Panc1 (cell line): ENCODE results near the gene ZBED1. TPM values are rescaled to one million over a fixed set of nuclear protein-coding genes. Genes with fewer than 3 reads are reported as not detected.

ENCODE experiments used
- ATAC-seq: fragments of 200-7000 bp; cut with Tn5 transposase; 2 replicates; pipeline ENCODE4 v1.9.1; 2020; ENCODE audit warnings: mild to moderate bottlenecking, moderate library complexity
- BruUV-seq: library from RNA; stranded (reverse); fragments of 400-500 nt; replicated peaks from 2 replicates; lab custom pipeline; 2021; lab: Mats Ljungman, UMichigan
- CTCF ChIA-PET: fragments of 300-600 bp; sonication (Branson Sonifier 250); formaldehyde crosslinking; loops from one replicate; lab custom pipeline; 2022; ENCODE audit warnings: antibody characterized with exemption; lab: Charles Lee
- POLR2A ChIA-PET: fragments of 300-600 bp; sonication (Branson Sonifier 250); formaldehyde crosslinking; loops from one replicate; lab custom pipeline; 2022; ENCODE audit warnings: antibody characterized with exemption; lab: Charles Lee
- DNase-seq: peaks from one replicate; pipeline ENCODE4 v3.0.0-alpha.2; 2010; ENCODE audit warnings: low read depth, low spot score
- H3K27ac ChIP-seq: 2 replicates; pipeline ENCODE4 v1.5.1; 2011; ENCODE audit warnings: mild to moderate bottlenecking, low read length, inconsistent platforms
- H3K27me3 ChIP-seq: fragments of 200-500 bp; sonication (Bioruptor generic); 2 replicates; pipeline ENCODE4 v1.6.0; 2014; ENCODE audit warnings: low read length, inconsistent platforms; ENCODE audit not compliant: control insufficient read depth, insufficient read depth
- H3K36me3 ChIP-seq: fragments of 200-500 bp; sonication (Bioruptor generic); 2 replicates; pipeline ENCODE4 v1.5.1; 2014; ENCODE audit warnings: inconsistent platforms, mild to moderate bottlenecking, low read length, moderate library complexity; ENCODE audit not compliant: control insufficient read depth, insufficient read depth
- H3K4me1 ChIP-seq: 2 replicates; pipeline ENCODE4 v1.5.1; 2011; ENCODE audit warnings: inconsistent platforms, mild to moderate bottlenecking, low read length, moderate library complexity; ENCODE audit not compliant: control insufficient read depth, insufficient read depth
- H3K4me3 ChIP-seq, 2 experiments: 2 replicates each; pipeline ENCODE4 v1.5.1; 2011 to 2012; ENCODE audit warnings: low read depth in 2 of 2, low read length in 2 of 2, mild to moderate bottlenecking in 2 of 2, inconsistent platforms in 1 of 2, moderate library complexity in 1 of 2
- H3K9me3 ChIP-seq: fragments of 200-500 bp; sonication (Bioruptor generic); 2 replicates; pipeline ENCODE4 v1.5.1; 2014; ENCODE audit warnings: low read depth, mild to moderate bottlenecking, inconsistent platforms, low read length, moderate library complexity; ENCODE audit not compliant: control insufficient read depth, insufficient read depth
- POLR2AphosphoS5 ChIP-seq: IDR thresholded peaks from 2 replicates; pipeline ENCODE4 v1.6.1; 2012; ENCODE audit warnings: mild to moderate bottlenecking, low read depth, low read length, moderate library complexity
- SIN3A ChIP-seq: IDR thresholded peaks from 2 replicates; pipeline ENCODE4 v1.6.1; 2012; ENCODE audit warnings: low read depth, mild to moderate bottlenecking, low read length, moderate library complexity, borderline replicate concordance; ENCODE audit not compliant: insufficient read depth
- TCF7L2 ChIP-seq: IDR thresholded peaks from 2 replicates; pipeline ENCODE4 v1.6.1; 2011; ENCODE audit warnings: mild to moderate bottlenecking, low read depth, low read length, inconsistent platforms
- in situ Hi-C: cut with HindIII; loops from 2 replicates; pipeline ENCODE4 v1.10.0; 2016; ENCODE audit warnings: low sequenced_read_pairs, low pct_unique_long_range_greater_than_20kb
- intact Hi-C: fragments of 100-400 bp; cut with micrococcal nuclease; formaldehyde crosslinking; loops from one replicate; pipeline ENCODE4 v1.10.0; 2022; ENCODE audit not compliant: unreplicated experiment
- total RNA-seq: library from RNA; stranded (reverse); gene quantifications from one replicate; pipeline ENCODE4 v1.2.1, GENCODE V29; 2021; ENCODE audit not compliant: unreplicated experiment
- TF ChIP-seq, protein P1 (sequence below), 2 experiments: IDR thresholded peaks; 2 replicates each; pipeline ENCODE4 v1.6.1; 2011 to 2012; ENCODE audit warnings: low read depth in 2 of 2, control low read depth in 1 of 2, low read length in 1 of 2, mild to moderate bottlenecking in 1 of 2, moderate library complexity in 1 of 2; ENCODE audit not compliant: insufficient read depth in 1 of 2
- TF ChIP-seq, protein P2 (sequence below): fragments of 450-650 bp; IDR thresholded peaks from 2 replicates; pipeline ENCODE4 v1.5.1; 2017; ENCODE audit warnings: mild to moderate bottlenecking

Gene ZBED1
- total RNA-seq, 1 experiment from 2014 or later = 23.9 TPM

DNA sequence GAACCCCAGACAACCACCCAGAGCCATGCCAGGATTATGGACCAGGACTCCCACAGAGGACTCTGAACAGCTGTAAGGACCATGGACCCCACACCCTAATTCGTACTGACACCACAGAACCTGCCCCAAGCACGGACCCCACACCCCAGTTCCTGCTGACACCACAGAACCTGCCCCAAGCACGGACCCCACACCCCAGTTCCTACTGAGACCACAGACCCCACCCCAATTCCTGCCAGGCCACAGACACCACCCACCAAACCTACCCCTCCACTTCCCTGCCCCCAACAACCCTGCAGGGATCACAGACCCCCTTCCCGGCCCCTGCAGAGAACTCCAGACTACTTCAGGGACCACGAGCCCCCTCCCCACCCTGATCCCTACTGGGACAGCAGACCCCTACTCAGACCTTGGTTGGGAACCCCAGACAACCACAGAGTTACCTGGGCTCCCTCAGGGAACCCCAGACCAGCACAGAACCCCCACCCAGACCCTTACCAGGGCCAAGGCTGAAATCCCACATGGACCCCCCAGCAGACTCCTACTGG lies 1.4 kb upstream of the ZBED1 start:
- H3K27me3 ChIP-seq = no peaks in the 10 kb centered on the region
- in situ Hi-C loops (no loop called here), intact Hi-C loops (no loop called here)
- ChIA-PET CTCF (no interaction called here), POLR2A (no interaction called here)
- H3K36me3 ChIP-seq = no peaks in the 10 kb centered on the region
- H3K9me3 ChIP-seq = no peaks in the 10 kb centered on the region
- peaks cover 4% of the 10 kb centered on the region; the same call in 1 of the 2 replicates for H3K4me1 ChIP-seq
- TF ChIP-seq, protein P1, sequence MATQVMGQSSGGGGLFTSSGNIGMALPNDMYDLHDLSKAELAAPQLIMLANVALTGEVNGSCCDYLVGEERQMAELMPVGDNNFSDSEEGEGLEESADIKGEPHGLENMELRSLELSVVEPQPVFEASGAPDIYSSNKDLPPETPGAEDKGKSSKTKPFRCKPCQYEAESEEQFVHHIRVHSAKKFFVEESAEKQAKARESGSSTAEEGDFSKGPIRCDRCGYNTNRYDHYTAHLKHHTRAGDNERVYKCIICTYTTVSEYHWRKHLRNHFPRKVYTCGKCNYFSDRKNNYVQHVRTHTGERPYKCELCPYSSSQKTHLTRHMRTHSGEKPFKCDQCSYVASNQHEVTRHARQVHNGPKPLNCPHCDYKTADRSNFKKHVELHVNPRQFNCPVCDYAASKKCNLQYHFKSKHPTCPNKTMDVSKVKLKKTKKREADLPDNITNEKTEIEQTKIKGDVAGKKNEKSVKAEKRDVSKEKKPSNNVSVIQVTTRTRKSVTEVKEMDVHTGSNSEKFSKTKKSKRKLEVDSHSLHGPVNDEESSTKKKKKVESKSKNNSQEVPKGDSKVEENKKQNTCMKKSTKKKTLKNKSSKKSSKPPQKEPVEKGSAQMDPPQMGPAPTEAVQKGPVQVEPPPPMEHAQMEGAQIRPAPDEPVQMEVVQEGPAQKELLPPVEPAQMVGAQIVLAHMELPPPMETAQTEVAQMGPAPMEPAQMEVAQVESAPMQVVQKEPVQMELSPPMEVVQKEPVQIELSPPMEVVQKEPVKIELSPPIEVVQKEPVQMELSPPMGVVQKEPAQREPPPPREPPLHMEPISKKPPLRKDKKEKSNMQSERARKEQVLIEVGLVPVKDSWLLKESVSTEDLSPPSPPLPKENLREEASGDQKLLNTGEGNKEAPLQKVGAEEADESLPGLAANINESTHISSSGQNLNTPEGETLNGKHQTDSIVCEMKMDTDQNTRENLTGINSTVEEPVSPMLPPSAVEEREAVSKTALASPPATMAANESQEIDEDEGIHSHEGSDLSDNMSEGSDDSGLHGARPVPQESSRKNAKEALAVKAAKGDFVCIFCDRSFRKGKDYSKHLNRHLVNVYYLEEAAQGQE (IDR thresholded peaks at IDR 0.05; ENCODE audit: insufficient read depth in 1 of 2, low read depth in 2 of 2, low read length in 1 of 2) = no peak
- TF ChIP-seq, protein P2, sequence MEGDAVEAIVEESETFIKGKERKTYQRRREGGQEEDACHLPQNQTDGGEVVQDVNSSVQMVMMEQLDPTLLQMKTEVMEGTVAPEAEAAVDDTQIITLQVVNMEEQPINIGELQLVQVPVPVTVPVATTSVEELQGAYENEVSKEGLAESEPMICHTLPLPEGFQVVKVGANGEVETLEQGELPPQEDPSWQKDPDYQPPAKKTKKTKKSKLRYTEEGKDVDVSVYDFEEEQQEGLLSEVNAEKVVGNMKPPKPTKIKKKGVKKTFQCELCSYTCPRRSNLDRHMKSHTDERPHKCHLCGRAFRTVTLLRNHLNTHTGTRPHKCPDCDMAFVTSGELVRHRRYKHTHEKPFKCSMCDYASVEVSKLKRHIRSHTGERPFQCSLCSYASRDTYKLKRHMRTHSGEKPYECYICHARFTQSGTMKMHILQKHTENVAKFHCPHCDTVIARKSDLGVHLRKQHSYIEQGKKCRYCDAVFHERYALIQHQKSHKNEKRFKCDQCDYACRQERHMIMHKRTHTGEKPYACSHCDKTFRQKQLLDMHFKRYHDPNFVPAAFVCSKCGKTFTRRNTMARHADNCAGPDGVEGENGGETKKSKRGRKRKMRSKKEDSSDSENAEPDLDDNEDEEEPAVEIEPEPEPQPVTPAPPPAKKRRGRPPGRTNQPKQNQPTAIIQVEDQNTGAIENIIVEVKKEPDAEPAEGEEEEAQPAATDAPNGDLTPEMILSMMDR = no peak
- TF ChIP-seq TCF7L2 (no peak), POLR2AphosphoS5 (no peak), SIN3A (no peak)
- H3K4me3 ChIP-seq = no peak overlapping the region; a peak in 1 of 4 replicates
- H3K27ac ChIP-seq = no peak overlapping the region
- no peak for ATAC-seq
- no peak for DNase-seq
- BruUV-seq = no TSS peak

DNA sequence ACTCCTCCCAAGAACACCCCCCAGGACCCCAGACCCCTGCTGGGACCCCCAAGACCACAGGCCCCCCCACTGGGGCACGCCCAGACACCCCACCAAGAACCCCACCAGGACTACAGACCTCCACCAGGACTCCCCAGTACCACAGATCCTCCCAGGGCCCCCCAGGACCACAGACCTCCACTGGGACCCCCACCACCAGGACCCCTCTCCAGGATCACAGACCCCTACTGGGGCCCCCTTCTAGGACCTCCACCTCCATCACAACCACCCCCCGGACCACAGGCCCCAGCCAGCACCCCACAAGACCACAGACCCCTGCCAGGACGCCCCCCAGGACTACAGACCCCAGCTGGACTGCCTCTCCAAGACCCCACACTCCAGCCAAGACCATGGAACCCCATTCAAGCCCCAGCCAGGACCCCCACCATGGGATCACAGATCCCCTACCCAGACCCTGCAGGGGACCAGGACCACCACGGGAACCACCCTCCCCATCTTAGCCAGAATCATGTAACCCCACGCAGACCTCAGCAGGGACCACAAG lies 855 bp upstream of the ZBED1 start:
- in situ Hi-C loops (no loop called here), intact Hi-C loops (no loop called here)
- ATAC-seq (no peak), DNase-seq (no peak)
- Histone ChIP-seq H3K27me3 (no peaks in the 10 kb centered on the region), H3K4me1 (peaks cover 4% of the 10 kb centered on the region; the same call in 1 of the 2 replicates), H3K4me3 (no peak overlapping the region), H3K27ac (no peak overlapping the region), H3K36me3 (no peaks in the 10 kb centered on the region), H3K9me3 (no peaks in the 10 kb centered on the region)
- TF ChIP-seq, protein P2 = no peak
- TF ChIP-seq SIN3A = no peak
- no peak for TF ChIP-seq POLR2AphosphoS5
- no peak for TF ChIP-seq TCF7L2
- TF ChIP-seq, protein P1 (IDR thresholded peaks at IDR 0.05; ENCODE audit: insufficient read depth in 1 of 2, low read depth in 2 of 2, low read length in 1 of 2) = no peak
- CTCF ChIA-PET = no interaction called here
- BruUV-seq = no TSS peak
- POLR2A ChIA-PET = no interaction called here
